ENCODE measurements around the gene WASF3.
"Not testable (repeated sequence)": the region's sequence is repeated elsewhere in the genome, so short reads cannot be mapped to it uniquely, and the experiment has no call there.

The WASF3 gene

GRCh38 chr13:26623125-26623524 is 65.6 kb downstream of the WASF3 start:
- no peak for DNase-seq (ENCODE audit: low read depth in 2 of 3, low spot score in 1 of 3)

GRCh38 chr13:26624572-26624971 is 67.1 kb downstream of the WASF3 start:
- no peak for DNase-seq (ENCODE audit: low read depth in 2 of 3, low spot score in 1 of 3)

GRCh38 chr13:26626271-26626670 is 68.8 kb downstream of the WASF3 start:
- no peak for DNase-seq (ENCODE audit: low read depth in 2 of 3, low spot score in 1 of 3)

GRCh38 chr13:26628706-26629105 is 71.2 kb downstream of the WASF3 start:
- DNase-seq (ENCODE audit: low read depth in 2 of 3, low spot score in 1 of 3), result no peak

GRCh38 chr13:26629260-26629825 is 71.9 kb downstream of the WASF3 start:
- DNase-seq (ENCODE audit: low read depth in 2 of 3, low spot score in 1 of 3), result no peak

GRCh38 chr13:26635634-26636033 is 78.2 kb downstream of the WASF3 start:
- not testable (repeated sequence) for DNase-seq (ENCODE audit: low read depth in 2 of 3, low spot score in 1 of 3)

GRCh38 chr13:26636073-26636472 is 78.6 kb downstream of the WASF3 start:
- not testable (repeated sequence) for DNase-seq (ENCODE audit: low read depth in 2 of 3, low spot score in 1 of 3)

GRCh38 chr13:26646603-26647002 is 89.1 kb downstream of the WASF3 start:
- no peak for DNase-seq (ENCODE audit: low read depth in 2 of 3, low spot score in 1 of 3)

GRCh38 chr13:26651234-26651633 is 93.8 kb downstream of the WASF3 start:
- no peak for DNase-seq (ENCODE audit: low read depth in 2 of 3, low spot score in 1 of 3)

- DNase-seq (ENCODE audit: low read depth in 2 of 3, low spot score in 1 of 3), result no peak
Measured at GRCh38 chr13:26653310-26653709, 95.8 kb downstream of the WASF3 start.

- no peak for DNase-seq (ENCODE audit: low read depth in 2 of 3, low spot score in 1 of 3)
Measured at GRCh38 chr13:26653842-26654241, 96.4 kb downstream of the WASF3 start.

GRCh38 chr13:26656919-26657318 is 99.4 kb downstream of the WASF3 start:
- DNase-seq (ENCODE audit: low read depth in 2 of 3, low spot score in 1 of 3), result no peak

- no peak for DNase-seq (ENCODE audit: low read depth in 2 of 3, low spot score in 1 of 3)
Measured at GRCh38 chr13:26658448-26659385, 101.2 kb downstream of the WASF3 start.

- no peak for DNase-seq (ENCODE audit: low read depth in 2 of 3, low spot score in 1 of 3)
Measured at GRCh38 chr13:26660185-26660584, 102.7 kb downstream of the WASF3 start.

GRCh38 chr13:26660766-26661165 is 103.3 kb downstream of the WASF3 start:
- no peak for DNase-seq (ENCODE audit: low read depth in 2 of 3, low spot score in 1 of 3)

GRCh38 chr13:26663791-26664190 is 106.3 kb downstream of the WASF3 start:
- no peak for DNase-seq (ENCODE audit: low read depth in 2 of 3, low spot score in 1 of 3)

- no peak for DNase-seq (ENCODE audit: low read depth in 2 of 3, low spot score in 1 of 3)
Measured at GRCh38 chr13:26664286-26664685, 106.8 kb downstream of the WASF3 start.

GRCh38 chr13:26664876-26665275 is 107.4 kb downstream of the WASF3 start:
- DNase-seq (ENCODE audit: low read depth in 2 of 3, low spot score in 1 of 3), result no peak

- DNase-seq (ENCODE audit: low read depth in 2 of 3, low spot score in 1 of 3), result no peak
Measured at GRCh38 chr13:26668357-26669146, 111.1 kb downstream of the WASF3 start.

- DNase-seq (ENCODE audit: low read depth in 2 of 3, low spot score in 1 of 3), result no peak
Measured at GRCh38 chr13:26673890-26674289, 116.4 kb downstream of the WASF3 start.

GRCh38 chr13:26677156-26677555 is 119.7 kb downstream of the WASF3 start:
- DNase-seq (ENCODE audit: low read depth in 2 of 3, low spot score in 1 of 3), result no peak

- no peak for DNase-seq (ENCODE audit: low read depth in 2 of 3, low spot score in 1 of 3)
Measured at GRCh38 chr13:26678330-26678729, 120.8 kb downstream of the WASF3 start.

Measured in stimulated activated CD4-positive, alpha-beta T cell treated with anti-CD3 and anti-CD28 coated beads, Interleukin-12 subunit alpha, Interleukin-12 subunit beta, amount 100 ng/mL, for 48 hours (primary cell).